Nephron progenitor cell (in vitro differentiated cells): ENCODE measurements around the gene AP2A2.
A peak's percentile ranks its signal among the peaks of the same experiment; 100 is the strongest.

Source experiments
- DNase-seq: peaks from one replicate; pipeline ENCODE4 v3.0.0; 2021
- H3K27ac Mint-ChIP-seq: 2 replicates; pipeline ENCODE4 v1.8.0; 2021; ENCODE audit warnings: mild to moderate bottlenecking, moderate library complexity, mixed read lengths
- H3K27me3 Mint-ChIP-seq: 2 replicates; pipeline ENCODE4 v1.8.0; 2021; ENCODE audit warnings: mild to moderate bottlenecking, low read depth, mixed read lengths; ENCODE audit not compliant: poor library complexity
- H3K36me3 Mint-ChIP-seq: 2 replicates; pipeline ENCODE4 v1.8.0; 2021; ENCODE audit warnings: low read depth, mixed read lengths
- H3K4me1 Mint-ChIP-seq: 2 replicates; pipeline ENCODE4 v1.8.0; 2021; ENCODE audit warnings: mixed read lengths
- H3K4me3 Mint-ChIP-seq: 2 replicates; pipeline ENCODE4 v1.8.0; 2021; ENCODE audit warnings: mild to moderate bottlenecking, moderate library complexity, mixed read lengths
- H3K9me3 Mint-ChIP-seq: 2 replicates; pipeline ENCODE4 v1.8.0; 2021; ENCODE audit warnings: mild to moderate bottlenecking, moderate library complexity, mixed read lengths
- TF ChIP-seq, protein P1 (sequence below): fragments of 200-600 bp; sonication (generic); IDR thresholded peaks from 2 replicates; pipeline ENCODE4 v1.5.0; 2021; ENCODE audit warnings: antibody characterized with exemption

AP2A2 gene

DNA sequence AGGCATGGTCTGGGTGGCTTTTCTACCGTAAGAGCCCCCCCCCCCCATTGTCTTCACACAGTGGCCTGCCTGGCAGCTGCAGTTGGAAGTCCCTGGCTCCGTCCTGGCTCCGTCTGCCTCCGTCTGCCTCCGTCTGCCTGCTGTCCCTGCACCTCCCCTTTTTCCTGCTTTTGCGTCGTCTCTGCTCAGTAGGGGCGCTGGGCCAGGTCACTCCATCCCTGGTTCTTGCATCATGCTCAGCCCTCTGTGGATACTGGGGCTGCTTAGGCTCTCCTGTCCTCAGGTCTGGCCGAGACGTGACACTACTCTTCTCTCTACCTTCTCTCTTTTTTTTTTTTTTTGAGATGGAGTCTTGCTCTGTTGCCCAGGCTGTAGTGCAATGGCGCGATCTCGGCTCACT is 27.8 kb downstream of the AP2A2 start:
- TF ChIP-seq, protein P1, sequence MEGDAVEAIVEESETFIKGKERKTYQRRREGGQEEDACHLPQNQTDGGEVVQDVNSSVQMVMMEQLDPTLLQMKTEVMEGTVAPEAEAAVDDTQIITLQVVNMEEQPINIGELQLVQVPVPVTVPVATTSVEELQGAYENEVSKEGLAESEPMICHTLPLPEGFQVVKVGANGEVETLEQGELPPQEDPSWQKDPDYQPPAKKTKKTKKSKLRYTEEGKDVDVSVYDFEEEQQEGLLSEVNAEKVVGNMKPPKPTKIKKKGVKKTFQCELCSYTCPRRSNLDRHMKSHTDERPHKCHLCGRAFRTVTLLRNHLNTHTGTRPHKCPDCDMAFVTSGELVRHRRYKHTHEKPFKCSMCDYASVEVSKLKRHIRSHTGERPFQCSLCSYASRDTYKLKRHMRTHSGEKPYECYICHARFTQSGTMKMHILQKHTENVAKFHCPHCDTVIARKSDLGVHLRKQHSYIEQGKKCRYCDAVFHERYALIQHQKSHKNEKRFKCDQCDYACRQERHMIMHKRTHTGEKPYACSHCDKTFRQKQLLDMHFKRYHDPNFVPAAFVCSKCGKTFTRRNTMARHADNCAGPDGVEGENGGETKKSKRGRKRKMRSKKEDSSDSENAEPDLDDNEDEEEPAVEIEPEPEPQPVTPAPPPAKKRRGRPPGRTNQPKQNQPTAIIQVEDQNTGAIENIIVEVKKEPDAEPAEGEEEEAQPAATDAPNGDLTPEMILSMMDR, result no peak
- Mint-ChIP-seq H3K4me1 (peaks cover 66% of the 10 kb centered on the region), H3K27ac (peak overlapping the region; percentile 54), H3K9me3 (peaks cover 20% of the 10 kb centered on the region), H3K27me3 (peaks cover 3% of the 10 kb centered on the region), H3K4me3 (no peak overlapping the region), H3K36me3 (peaks cover 28% of the 10 kb centered on the region)
- no peak for DNase-seq

DNA sequence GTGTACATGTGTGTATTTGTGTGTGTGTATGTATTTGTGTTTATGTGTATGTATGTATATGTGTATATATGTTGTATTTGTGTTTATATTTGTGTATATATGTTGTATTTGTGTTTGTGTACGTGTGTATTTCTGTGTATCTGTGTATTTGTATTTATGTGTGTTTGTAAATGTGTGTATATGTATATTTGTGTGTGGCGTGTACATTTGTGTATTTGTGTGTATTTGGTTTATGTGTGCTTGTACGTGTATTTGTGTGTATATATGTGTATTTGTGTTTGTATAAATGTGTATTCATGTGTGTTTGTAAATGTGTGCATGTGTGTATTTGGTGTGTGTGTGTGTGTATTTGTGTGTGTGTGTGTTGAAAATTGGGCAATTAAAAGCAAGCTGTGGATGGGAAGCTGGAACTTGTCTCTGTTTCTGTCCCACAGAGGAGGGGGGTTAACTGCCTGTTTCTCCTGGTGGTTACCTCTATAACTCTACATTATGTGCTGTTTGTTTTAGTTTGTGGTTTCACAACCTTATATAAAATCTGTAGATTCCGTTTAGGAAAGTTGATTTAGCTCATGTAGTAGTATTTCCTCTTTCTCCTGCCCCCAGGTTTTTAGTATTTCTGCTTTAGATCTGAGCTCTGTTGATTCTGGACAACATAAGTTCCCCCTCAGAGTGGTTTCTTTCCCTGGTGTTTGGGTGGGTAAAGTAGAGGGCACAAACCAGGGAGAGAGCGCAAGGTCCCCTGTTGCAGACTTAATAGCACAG is 28.9 kb downstream of the AP2A2 start:
- Mint-ChIP-seq H3K4me3 (no peak overlapping the region), H3K4me1 (peaks cover 70% of the 10 kb centered on the region), H3K27ac (peak overlapping the region; percentile 66), H3K36me3 (peaks cover 19% of the 10 kb centered on the region), H3K27me3 (peaks cover 3% of the 10 kb centered on the region), H3K9me3 (peaks cover 9% of the 10 kb centered on the region)
- DNase-seq, result no peak
- TF ChIP-seq, protein P1, result no peak

DNA sequence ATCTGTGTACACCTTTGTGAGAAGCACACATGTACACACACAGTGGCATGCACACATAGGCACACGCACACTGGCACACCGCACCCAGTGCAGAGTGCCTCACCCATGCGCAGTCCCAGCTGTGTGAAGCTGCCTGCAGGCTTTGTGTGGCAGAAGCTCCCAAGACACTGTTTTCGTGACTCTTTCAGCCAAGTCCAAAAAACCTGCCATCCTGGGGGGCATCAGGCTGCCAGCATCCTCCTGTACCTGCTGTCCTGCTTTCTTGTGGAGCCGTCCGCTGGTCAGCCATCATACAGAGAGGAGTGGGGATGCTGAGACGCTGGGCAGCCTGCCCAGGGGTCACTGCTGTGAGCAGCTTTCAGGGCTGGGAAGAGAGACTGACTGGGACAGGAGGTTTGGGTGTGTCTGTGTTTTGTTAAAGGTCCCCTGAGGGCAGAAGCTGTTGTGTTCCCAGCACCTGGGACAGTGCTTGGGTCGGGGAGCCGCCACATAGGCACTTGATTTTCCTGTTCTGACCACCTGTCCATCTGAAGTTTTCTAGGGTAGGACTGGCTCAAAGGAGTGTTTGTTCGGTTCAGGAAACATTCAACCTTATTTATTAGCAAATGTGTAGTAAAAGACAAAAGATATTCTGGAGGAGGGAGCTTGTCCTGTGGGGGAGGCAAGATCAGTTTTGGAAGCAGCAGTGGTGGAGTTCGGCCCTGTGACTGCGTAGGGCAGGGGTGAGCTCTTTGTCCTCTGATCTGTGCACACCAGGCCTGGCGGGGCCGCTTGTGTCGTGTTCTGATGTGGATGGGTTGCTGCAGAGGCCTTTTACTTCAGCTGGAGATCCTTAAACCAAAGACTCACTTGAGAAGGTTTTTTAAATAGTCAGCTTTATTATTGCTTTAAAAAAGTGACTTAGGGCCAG is 29.7 kb downstream of the AP2A2 start:
- Mint-ChIP-seq H3K36me3 (peaks cover 12% of the 10 kb centered on the region), H3K27me3 (peaks cover 3% of the 10 kb centered on the region), H3K9me3 (peaks cover 2% of the 10 kb centered on the region), H3K4me1 (peaks cover 70% of the 10 kb centered on the region), H3K27ac (peak overlapping the region; percentile 75), H3K4me3 (peak overlapping the region; percentile 14)
- no peak for DNase-seq
- TF ChIP-seq, protein P1, result no peak

DNA sequence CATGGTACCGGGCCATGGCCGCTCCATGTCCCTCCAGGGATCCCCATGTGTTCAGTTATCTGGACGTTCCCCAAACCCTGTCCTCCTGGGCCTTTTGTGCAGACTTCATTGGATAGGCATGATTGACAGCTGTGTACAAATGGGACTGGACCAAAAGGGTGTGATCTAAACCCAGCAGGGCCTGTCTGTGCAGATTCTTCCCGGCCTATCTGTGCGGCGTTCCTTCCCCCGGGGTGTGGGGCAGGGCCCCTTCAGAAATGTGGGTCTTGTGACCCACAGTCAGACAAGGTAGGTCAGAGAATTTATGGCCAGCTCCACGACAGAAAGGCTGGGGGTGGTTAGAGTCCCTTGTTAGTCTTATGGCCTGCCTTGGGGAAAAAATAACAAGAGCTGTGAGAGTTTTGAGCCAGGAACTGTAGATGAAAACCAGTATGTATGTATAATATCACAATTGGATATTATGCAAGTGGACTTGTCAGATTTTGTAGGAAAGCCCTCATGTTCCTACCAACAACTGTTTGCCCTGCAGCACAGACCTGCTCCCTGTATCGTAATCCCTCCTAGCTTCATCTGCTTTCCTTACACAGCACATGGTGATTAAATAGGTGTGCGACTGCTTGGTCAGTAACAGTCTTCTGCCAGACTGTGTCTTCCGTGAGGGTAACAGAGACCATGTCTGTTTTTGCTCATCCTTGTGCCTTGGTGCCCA is 31.7 kb downstream of the AP2A2 start:
- peak overlapping the region; percentile 85 for H3K27ac Mint-ChIP-seq
- TF ChIP-seq, protein P1, result no peak
- H3K4me1 Mint-ChIP-seq, result peaks cover 66% of the 10 kb centered on the region
- H3K4me3 Mint-ChIP-seq, result peak overlapping the region; percentile 28
- H3K9me3 Mint-ChIP-seq, result no peaks in the 10 kb centered on the region
- DNase-seq, result no peak
- peaks cover 3% of the 10 kb centered on the region for H3K27me3 Mint-ChIP-seq
- H3K36me3 Mint-ChIP-seq, result peaks cover 25% of the 10 kb centered on the region

DNA sequence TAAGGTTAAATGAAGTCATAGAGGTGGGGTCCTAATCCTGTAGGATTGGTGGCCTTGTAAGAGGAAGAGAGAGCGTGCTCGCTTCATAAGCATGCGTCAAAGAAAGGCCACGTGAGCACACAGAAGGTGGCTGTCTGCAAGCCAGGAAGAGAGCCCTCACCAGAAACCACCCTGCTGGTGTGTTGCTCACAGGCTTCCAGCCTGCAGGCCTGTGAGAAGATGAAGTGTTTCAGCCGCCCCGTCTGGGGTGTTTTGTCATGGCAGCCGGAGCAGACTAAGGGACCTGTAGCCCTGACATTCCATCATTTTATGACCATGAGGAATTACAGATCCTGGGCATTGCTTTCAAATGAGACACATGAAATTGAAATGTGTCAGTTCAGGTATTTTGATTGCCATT is 32.4 kb downstream of the AP2A2 start:
- Mint-ChIP-seq H3K9me3 (no peaks in the 10 kb centered on the region), H3K27me3 (peaks cover 1% of the 10 kb centered on the region), H3K36me3 (peaks cover 33% of the 10 kb centered on the region), H3K27ac (peak overlapping the region; percentile 85), H3K4me1 (peaks cover 58% of the 10 kb centered on the region), H3K4me3 (peak overlapping the region; percentile 28)
- DNase-seq, result no peak
- TF ChIP-seq, protein P1, result no peak
